ENCODE data around the gene RNF180. TPM values are rescaled to one million over a fixed set of nuclear protein-coding genes. Genes with fewer than 3 reads are reported as not detected.
"Not testable (repeated sequence)": the region's sequence is repeated elsewhere in the genome, so short reads cannot be mapped to it uniquely, and the experiment has no call there.

RNF180 gene
- total RNA-seq, 4 donors from 2014 or later: 3.7 to 14.3 (median 5.2) TPM

GRCh38 chr5:64213531-64213930 is 47.9 kb downstream of the RNF180 start:
- H3K4me3 ChIP-seq: no peak overlapping the region
- ATAC-seq: no peak
- in situ Hi-C loops (cut with MboI; ENCODE audit: low sequenced_read_pairs in 4 of 4) (no loop called here), intact Hi-C loops (cut with DNase I; ENCODE audit: low total_unique reads) (no loop called here)
- TF ChIP-seq CTCF (IDR thresholded peaks at IDR 0.05 in 4 of 5, conservative IDR thresholded peaks at IDR 0.05 in 1 of 5): no peak
- no peak for TF ChIP-seq POLR2A (IDR thresholded peaks at IDR 0.05)
- no peak for DNase-seq
- H3K4me1 ChIP-seq: peaks cover 0 to 5% of the 10 kb centered on the region in 2 donors
- H3K36me3 ChIP-seq: no peaks in the 10 kb centered on the region
- no peaks in the 10 kb centered on the region for H3K27me3 ChIP-seq
- H3K9me3 ChIP-seq: no peaks in the 10 kb centered on the region
- no peak overlapping the region for H3K27ac ChIP-seq

- TF ChIP-seq CTCF (IDR thresholded peaks at IDR 0.05 in 4 of 5, conservative IDR thresholded peaks at IDR 0.05 in 1 of 5): no peak
- TF ChIP-seq POLR2A (IDR thresholded peaks at IDR 0.05): no peak
- H3K36me3 ChIP-seq: no peaks in the 10 kb centered on the region
- no peak overlapping the region for H3K4me3 ChIP-seq
- peaks cover 0 to 5% of the 10 kb centered on the region in 2 donors for H3K4me1 ChIP-seq
- no peaks in the 10 kb centered on the region for H3K27me3 ChIP-seq
- DNase-seq: no peak
- no peaks in the 10 kb centered on the region for H3K9me3 ChIP-seq
- ATAC-seq: no peak
- intact Hi-C loops (cut with DNase I; ENCODE audit: low total_unique reads): no loop called here
- no peak overlapping the region for H3K27ac ChIP-seq
- in situ Hi-C loops (cut with MboI; ENCODE audit: low sequenced_read_pairs in 4 of 4): no loop called here
Observed at GRCh38 chr5:64214132-64214531, 48.5 kb downstream of the RNF180 start.

GRCh38 chr5:64221911-64222310 is 56.3 kb downstream of the RNF180 start:
- Histone ChIP-seq H3K27ac (no peak overlapping the region), H3K4me1 (no peaks in the 10 kb centered on the region), H3K9me3 (no peaks in the 10 kb centered on the region), H3K4me3 (no peak overlapping the region), H3K27me3 (no peaks in the 10 kb centered on the region), H3K36me3 (no peaks in the 10 kb centered on the region)
- TF ChIP-seq POLR2A (IDR thresholded peaks at IDR 0.05): no peak
- TF ChIP-seq CTCF (IDR thresholded peaks at IDR 0.05 in 4 of 5, conservative IDR thresholded peaks at IDR 0.05 in 1 of 5): no peak
- intact Hi-C loops (cut with DNase I; ENCODE audit: low total_unique reads): no loop called here
- in situ Hi-C loops (cut with MboI; ENCODE audit: low sequenced_read_pairs in 4 of 4): loop anchor here in 1 of 4 donors (5.0 kb wide), 1 partner anchor 395 kb away; no protein-coding TSS in a partner anchor
- DNase-seq (no peak), ATAC-seq (no peak)

GRCh38 chr5:64225286-64225981 is 59.8 kb downstream of the RNF180 start:
- H3K9me3 ChIP-seq; ATAC-seq; DNase-seq; H3K4me3 ChIP-seq; in situ Hi-C loops (cut with MboI; ENCODE audit: low sequenced_read_pairs in 4 of 4); H3K27ac ChIP-seq; H3K27me3 ChIP-seq; H3K4me1 ChIP-seq; H3K36me3 ChIP-seq; intact Hi-C loops (cut with DNase I; ENCODE audit: low total_unique reads): not testable (repeated sequence)

- H3K27me3 ChIP-seq; DNase-seq; in situ Hi-C loops (cut with MboI; ENCODE audit: low sequenced_read_pairs in 4 of 4); H3K9me3 ChIP-seq; ATAC-seq; H3K36me3 ChIP-seq; H3K27ac ChIP-seq; intact Hi-C loops (cut with DNase I; ENCODE audit: low total_unique reads); H3K4me1 ChIP-seq; H3K4me3 ChIP-seq: not testable (repeated sequence)
Observed at GRCh38 chr5:64227131-64227537, 61.5 kb downstream of the RNF180 start.
